Liver (tissue), 3 donors: ENCODE data around the gene VSIR.

ENCODE experiments used
- CTCF ChIP-seq: fragments of 150-350 bp; IDR thresholded peaks from 2 replicates; pipeline ENCODE4 v1.5.1; 2017; ENCODE audit warnings: improper control_type of control experiment, low read depth, low read length; ENCODE audit not compliant: missing input control
- EGR1 ChIP-seq, 2 donors: IDR thresholded peaks; 2 replicates each; pipeline ENCODE4 v1.6.1; 2016 to 2018; ENCODE audit warnings: antibody characterized with exemption in 2 of 2, low read depth in 2 of 2
- JUND ChIP-seq, 2 donors: IDR thresholded peaks; 2 replicates each; pipeline ENCODE4 v1.6.1; 2016; ENCODE audit warnings: antibody characterized with exemption in 2 of 2
- REST ChIP-seq: IDR thresholded peaks from 2 replicates; pipeline ENCODE4 v1.6.1; 2016; ENCODE audit warnings: antibody characterized with exemption, mild to moderate bottlenecking
- TAF1 ChIP-seq: conservative IDR thresholded peaks from 2 replicates; pipeline ENCODE4 v1.6.1; 2016; ENCODE audit warnings: antibody characterized with exemption, mild to moderate bottlenecking
- ZBTB33 ChIP-seq: IDR thresholded peaks from 2 replicates; pipeline ENCODE4 v1.6.1; 2016; ENCODE audit warnings: antibody characterized with exemption
- donor health status: healthy.
- donor health status: healthy.

GRCh38 chr10:71719464-71720201, 53.7 kb downstream of the VSIR start, which contains the start of gene C10orf105:
- TF ChIP-seq CTCF (no peak), TAF1 (no peak), JUND (IDR thresholded peaks at IDR 0.05) (no peak), ZBTB33 (no peak), EGR1 (IDR thresholded peaks at IDR 0.05; ENCODE audit: low read depth in 2 of 2) (no peak), REST (no peak)
